BLaER1 (cell line): ENCODE measurements around the gene ETV6.

Source experiments
- H3K27ac ChIP-seq: shearing (Covaris generic); formaldehyde crosslinking; 2 replicates; pipeline ENCODE4 v1.8.1; 2022
- H3K27me3 ChIP-seq: shearing (Covaris generic); formaldehyde crosslinking; 2 replicates; pipeline ENCODE4 v1.8.1; 2022
- H3K36me3 ChIP-seq: shearing (Covaris generic); formaldehyde crosslinking; 2 replicates; pipeline ENCODE4 v1.8.1; 2022
- H3K4me1 ChIP-seq: shearing (Covaris generic); formaldehyde crosslinking; 2 replicates; pipeline ENCODE4 v1.8.1; 2022
- H3K4me2 ChIP-seq: shearing (Covaris generic); formaldehyde crosslinking; 2 replicates; pipeline ENCODE4 v1.8.1; 2022
- H3K4me3 ChIP-seq: shearing (Covaris generic); formaldehyde crosslinking; 2 replicates; pipeline ENCODE4 v1.8.1; 2022
- H3K9ac ChIP-seq: shearing (Covaris generic); formaldehyde crosslinking; 2 replicates; pipeline ENCODE4 v1.8.1; 2022
- H3K9me3 ChIP-seq: shearing (Covaris generic); formaldehyde crosslinking; 2 replicates; pipeline ENCODE4 v1.8.1; 2022
- H4K20me1 ChIP-seq: shearing (Covaris generic); formaldehyde crosslinking; 2 replicates; pipeline ENCODE4 v1.8.1; 2022
- Cebpa-rat ChIP-seq: shearing (Covaris generic); IDR thresholded peaks from 2 replicates; pipeline ENCODE4 v1.8.1; 2022

Gene ETV6

DNA sequence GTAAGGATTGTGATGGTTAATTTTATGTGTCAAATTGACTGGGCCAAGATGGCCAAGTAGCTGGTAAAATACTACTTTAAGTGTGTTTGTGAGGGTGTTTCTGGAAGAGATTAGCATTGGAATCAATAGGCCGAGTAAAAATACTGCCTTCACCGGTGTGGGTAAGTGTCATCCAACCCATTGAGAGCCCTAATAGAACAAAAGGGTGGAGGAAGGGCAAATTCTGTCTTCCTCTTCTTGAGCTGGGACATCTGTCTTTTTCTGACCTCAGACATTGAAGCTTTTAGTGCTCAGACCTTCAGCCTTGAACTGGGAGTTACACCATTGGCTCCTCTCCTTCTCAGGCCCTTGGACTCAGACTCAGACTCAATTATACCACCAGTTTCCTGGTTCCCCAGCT lies 8.0 kb upstream of the ETV6 start:
- Histone ChIP-seq H3K4me2 (no peak overlapping the region), H3K27me3 (no peaks in the 10 kb centered on the region), H3K9me3 (peaks cover 32% of the 10 kb centered on the region), H3K4me3 (no peak overlapping the region), H4K20me1 (no peaks in the 10 kb centered on the region), H3K4me1 (no peaks in the 10 kb centered on the region), H3K36me3 (no peaks in the 10 kb centered on the region), H3K9ac (no peak overlapping the region), H3K27ac (no peak overlapping the region)
- TF ChIP-seq Cebpa-rat = no peak

DNA sequence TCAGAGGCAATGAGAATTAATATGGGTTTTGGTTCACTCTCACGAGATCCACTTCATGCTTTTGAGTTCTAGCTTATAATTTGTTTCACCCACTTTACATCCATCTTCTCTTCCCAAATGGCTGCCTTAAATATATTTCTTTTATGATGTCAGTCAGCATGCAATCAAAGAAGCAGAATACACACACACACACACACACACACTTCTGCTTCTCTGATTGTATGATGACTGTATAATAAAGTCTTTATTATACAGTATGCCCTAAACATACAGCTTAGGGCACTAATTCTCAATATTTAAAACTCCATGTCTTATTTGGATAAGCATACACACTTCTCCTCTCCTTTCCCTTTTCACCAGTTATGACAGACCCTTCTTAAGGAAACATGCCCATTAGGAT lies 6.7 kb upstream of the ETV6 start:
- Histone ChIP-seq H3K4me2 (no peak overlapping the region), H3K27me3 (no peaks in the 10 kb centered on the region), H3K9me3 (peaks cover 19% of the 10 kb centered on the region), H3K4me3 (no peak overlapping the region), H3K9ac (no peak overlapping the region), H3K4me1 (0 out of 2 replicates have a peak, but pooled peaks cover under 1% of the 10 kb centered on the region), H4K20me1 (no peaks in the 10 kb centered on the region), H3K36me3 (no peaks in the 10 kb centered on the region), H3K27ac (no peak overlapping the region)
- TF ChIP-seq Cebpa-rat = no peak

DNA sequence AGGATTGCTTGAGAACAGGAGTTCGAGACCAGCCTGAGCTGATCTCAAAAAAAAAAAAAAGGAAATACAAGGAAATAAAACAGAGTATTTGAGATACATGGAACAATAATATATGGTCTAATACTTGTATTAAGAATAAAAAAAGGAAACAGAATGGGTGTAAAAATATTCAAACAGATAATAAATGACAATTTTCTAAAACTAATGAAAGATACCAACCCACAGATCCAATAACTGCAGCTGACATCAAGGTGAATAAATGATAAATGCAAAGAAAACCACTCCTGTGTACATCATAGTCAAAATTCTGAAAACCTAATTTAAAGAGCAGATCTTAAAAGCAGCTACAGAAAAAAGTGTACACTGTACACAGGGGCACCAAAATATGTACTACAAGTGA lies 4.1 kb upstream of the ETV6 start:
- Histone ChIP-seq H3K27ac (no peak overlapping the region), H4K20me1 (no peaks in the 10 kb centered on the region), H3K4me1 (peaks cover 9% of the 10 kb centered on the region), H3K9me3 (peaks cover 3% of the 10 kb centered on the region; the same call in 1 of the 2 replicates), H3K27me3 (no peaks in the 10 kb centered on the region), H3K4me3 (no peak overlapping the region), H3K9ac (no peak overlapping the region), H3K4me2 (no peak overlapping the region), H3K36me3 (no peaks in the 10 kb centered on the region)
- TF ChIP-seq Cebpa-rat = no peak

DNA sequence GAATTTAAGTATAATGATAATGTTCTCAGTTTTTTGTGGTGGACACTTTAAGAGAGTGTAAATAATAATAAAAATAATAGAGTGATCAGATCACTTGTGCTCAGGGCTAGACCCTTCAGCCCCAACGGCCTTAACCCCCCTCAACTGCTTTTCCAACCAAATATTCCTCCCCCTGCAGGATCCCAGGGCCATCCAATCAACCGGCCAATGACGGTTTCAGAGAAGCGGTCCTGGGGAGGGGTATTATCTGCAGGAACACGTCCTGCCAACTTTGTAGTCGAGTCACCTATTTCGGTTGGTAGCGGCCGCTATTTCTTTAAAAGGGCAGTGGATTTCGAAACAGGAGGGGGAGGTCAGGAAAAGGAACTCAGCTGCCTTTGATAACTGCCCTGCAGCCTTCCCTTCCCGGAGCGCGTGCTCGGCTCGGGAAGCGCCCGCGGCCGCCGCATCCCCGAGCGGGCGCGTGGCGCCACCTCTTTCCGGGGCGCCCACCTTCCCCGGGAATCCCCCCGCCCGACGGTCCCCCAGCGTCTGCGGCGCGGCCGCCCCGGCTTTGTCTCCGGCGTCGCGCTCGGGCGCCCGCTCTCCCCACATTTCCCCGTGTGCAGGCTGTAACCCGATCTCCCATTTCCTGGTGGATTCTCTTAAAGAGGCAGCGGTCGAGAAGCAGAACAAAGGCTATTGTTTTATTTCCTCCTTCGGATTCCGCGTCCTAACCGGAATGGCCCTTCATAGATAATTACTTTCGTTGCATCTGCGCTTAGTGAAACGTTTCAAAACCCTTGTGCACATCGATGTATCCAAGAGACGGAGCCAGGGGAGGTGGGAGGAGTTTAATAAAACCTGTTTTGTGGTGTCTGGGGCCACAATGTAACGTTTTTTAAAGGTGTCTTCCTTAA lies 711 bp upstream of the ETV6 start:
- Histone ChIP-seq H3K27me3 (no peaks in the 10 kb centered on the region), H3K4me2 (peak overlapping the region; percentile 80), H3K4me3 (peak overlapping the region; percentile 83), H4K20me1 (0 out of 2 replicates have a peak, but pooled peaks cover 3% of the 10 kb centered on the region), H3K9ac (peak overlapping the region; percentile 100), H3K9me3 (no peaks in the 10 kb centered on the region; the same call in 1 of the 2 replicates), H3K4me1 (peaks cover 20% of the 10 kb centered on the region), H3K27ac (peak overlapping the region; percentile 100), H3K36me3 (no peaks in the 10 kb centered on the region)
- TF ChIP-seq Cebpa-rat = peak; percentile 85

DNA sequence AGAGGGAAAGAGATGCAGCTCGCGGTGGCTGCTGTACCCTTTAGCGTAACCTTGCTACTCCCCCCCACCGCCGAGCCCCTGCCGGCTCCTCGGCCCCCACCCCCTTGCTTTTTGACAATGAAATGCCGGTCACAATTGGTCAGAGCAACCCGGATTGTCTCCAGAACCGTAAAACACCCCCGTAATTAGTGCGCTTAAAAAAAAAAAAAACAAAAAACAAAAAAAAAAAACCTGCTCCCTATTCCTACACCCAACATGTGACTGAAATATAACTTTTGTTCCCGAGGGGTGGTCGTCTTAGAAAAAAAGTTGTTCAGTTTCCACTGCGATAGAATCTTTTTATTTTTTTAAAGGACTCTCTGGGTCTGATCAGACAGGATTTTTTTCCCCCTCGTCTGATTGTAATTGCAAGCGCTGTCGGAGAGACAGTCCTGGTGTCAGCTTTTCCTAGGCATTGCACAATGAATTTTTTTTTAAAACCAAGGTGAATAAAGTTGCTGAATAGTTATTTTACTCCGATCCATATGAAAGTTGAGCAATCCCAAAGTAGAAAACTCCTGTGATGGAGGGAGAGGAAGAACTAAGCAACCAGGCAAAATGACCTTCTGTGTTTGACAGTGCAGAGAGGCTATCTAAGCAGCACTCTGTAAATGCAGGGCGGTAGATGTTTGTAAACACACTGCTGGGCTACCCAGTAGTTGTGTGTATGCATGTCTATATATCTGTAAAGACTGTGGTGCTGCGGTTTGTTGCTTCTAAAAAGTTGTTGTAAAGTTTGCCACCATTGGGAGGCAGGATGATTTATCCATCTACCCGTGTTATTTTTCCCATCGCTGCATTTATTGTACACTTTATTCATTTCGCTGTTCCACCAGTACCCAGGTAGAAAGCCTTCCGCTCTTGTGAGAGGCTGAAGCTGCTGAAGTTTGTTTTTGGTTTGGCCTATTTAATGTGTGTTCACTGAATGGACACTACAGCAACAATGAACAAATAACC lies 1.1 kb downstream of the ETV6 start:
- H3K36me3 ChIP-seq = no peaks in the 10 kb centered on the region
- no peaks in the 10 kb centered on the region for H3K9me3 ChIP-seq
- H3K4me2 ChIP-seq = peak overlapping the region; percentile 83
- peaks cover 21% of the 10 kb centered on the region; the same call in 1 of the 2 replicates for H4K20me1 ChIP-seq
- H3K4me1 ChIP-seq = peaks cover 38% of the 10 kb centered on the region
- peak overlapping the region; percentile 100 for H3K27ac ChIP-seq
- peak overlapping the region; percentile 100 for H3K9ac ChIP-seq
- no peak for TF ChIP-seq Cebpa-rat
- H3K4me3 ChIP-seq = peak overlapping the region; percentile 83
- no peaks in the 10 kb centered on the region for H3K27me3 ChIP-seq

DNA sequence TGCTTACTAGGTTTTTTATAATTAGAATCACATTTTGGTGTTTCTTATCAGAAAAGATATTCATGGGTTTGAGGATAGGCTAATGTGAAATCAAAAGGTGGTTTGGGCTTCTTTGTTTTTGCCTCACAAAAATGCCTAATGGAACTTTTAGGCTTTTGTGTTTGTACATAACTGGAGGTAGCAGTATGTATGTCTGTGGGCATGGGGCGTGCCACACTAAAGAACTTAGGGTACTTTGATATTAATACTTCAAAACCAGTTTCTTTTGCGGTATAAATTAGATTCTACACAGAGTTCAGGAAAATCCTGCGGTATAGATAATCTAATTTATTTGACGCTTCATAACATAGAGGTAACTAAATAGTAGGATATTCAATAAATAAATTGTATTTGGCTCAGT lies 1.9 kb downstream of the ETV6 start:
- peak overlapping the region; percentile 100 for H3K9ac ChIP-seq

DNA sequence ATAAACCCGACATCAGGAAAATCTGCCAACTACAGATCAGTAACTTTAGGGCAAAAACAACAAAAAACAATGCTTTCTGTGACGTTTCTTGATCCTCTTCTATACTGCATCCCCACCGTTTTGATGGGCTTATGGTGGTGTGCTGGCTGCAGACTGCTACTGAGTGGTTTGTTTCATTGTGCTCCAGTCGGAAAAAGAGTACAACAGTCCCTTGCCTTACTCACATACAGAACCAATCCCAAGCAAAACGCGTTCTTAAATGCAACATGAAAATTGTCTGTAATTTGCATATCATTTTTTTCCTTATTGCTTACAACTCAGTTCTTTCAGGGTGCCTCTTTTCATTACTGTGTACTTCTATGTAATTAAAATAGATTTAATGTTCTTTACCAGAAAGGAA lies 2.3 kb downstream of the ETV6 start:
- Histone ChIP-seq H3K4me1 (peaks cover 50% of the 10 kb centered on the region), H4K20me1 (peaks cover 33% of the 10 kb centered on the region; the same call in 1 of the 2 replicates), H3K27ac (peak overlapping the region; percentile 100)

More for the DNA sequence above, 1.9 kb downstream of the ETV6 start:
- H3K27ac ChIP-seq = peak overlapping the region; percentile 100
- peaks cover 29% of the 10 kb centered on the region; the same call in 1 of the 2 replicates for H4K20me1 ChIP-seq
- no peak for TF ChIP-seq Cebpa-rat
- H3K9me3 ChIP-seq = no peaks in the 10 kb centered on the region
- H3K36me3 ChIP-seq = peaks cover 5% of the 10 kb centered on the region; the same call in 1 of the 2 replicates
- peak overlapping the region; percentile 83 for H3K4me2 ChIP-seq
- H3K27me3 ChIP-seq = no peaks in the 10 kb centered on the region
- peak overlapping the region; percentile 83 for H3K4me3 ChIP-seq
- peaks cover 46% of the 10 kb centered on the region for H3K4me1 ChIP-seq

DNA sequence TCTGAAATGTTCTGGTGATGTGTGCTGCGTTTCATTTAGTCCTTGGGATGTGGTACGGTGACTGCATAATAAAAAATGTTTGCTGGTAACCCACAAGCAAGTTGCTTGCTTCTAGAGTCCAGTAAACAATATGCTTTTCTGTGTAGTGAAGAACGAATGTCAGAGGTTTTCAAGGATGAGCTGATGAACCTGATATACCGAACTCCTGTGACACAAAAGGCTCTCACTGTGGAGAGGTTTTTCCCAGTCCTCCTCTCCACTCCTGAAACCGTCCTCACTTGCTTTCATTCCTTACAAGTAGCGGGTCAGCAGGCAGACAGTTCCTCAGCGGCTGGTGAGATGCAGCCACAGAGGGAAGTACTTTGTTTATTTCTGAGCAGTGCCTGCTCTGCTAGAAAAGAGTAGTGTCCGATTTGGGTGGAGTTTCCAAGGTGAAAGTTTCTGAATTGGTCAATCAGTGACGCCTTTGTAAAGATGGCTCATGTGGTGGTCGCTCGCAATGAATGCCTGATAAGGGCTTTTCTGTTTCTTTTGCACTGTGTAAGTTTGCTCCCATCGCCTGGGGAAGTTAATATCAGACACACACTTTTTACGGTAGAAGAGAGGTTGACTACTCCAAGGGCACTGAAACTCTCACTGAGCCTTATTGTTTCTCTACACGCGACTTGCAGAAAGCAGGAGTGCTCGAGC lies 3.0 kb downstream of the ETV6 start:
- Histone ChIP-seq H3K4me2 (peak overlapping the region; percentile 83), H3K4me1 (peaks cover 57% of the 10 kb centered on the region), H3K27me3 (no peaks in the 10 kb centered on the region), H3K9me3 (no peaks in the 10 kb centered on the region), H4K20me1 (peaks cover 40% of the 10 kb centered on the region; the same call in 1 of the 2 replicates), H3K27ac (peak overlapping the region; percentile 100), H3K36me3 (peaks cover 7% of the 10 kb centered on the region; the same call in 1 of the 2 replicates), H3K9ac (peak overlapping the region; percentile 100), H3K4me3 (peak overlapping the region; percentile 83)
- no peak for TF ChIP-seq Cebpa-rat

More for the DNA sequence above, 2.3 kb downstream of the ETV6 start:
- Histone ChIP-seq H3K9ac (peak overlapping the region; percentile 100), H3K4me3 (peak overlapping the region; percentile 83), H3K27me3 (no peaks in the 10 kb centered on the region), H3K4me2 (peak overlapping the region; percentile 83), H3K36me3 (peaks cover 7% of the 10 kb centered on the region; the same call in 1 of the 2 replicates), H3K9me3 (no peaks in the 10 kb centered on the region)
- TF ChIP-seq Cebpa-rat = no peak
